ENCODE results near the gene MYO5A.

GRCh38 chr15:52427804-52428203, 100.9 kb downstream of the MYO5A start:
- TF ChIP-seq, protein P1, sequence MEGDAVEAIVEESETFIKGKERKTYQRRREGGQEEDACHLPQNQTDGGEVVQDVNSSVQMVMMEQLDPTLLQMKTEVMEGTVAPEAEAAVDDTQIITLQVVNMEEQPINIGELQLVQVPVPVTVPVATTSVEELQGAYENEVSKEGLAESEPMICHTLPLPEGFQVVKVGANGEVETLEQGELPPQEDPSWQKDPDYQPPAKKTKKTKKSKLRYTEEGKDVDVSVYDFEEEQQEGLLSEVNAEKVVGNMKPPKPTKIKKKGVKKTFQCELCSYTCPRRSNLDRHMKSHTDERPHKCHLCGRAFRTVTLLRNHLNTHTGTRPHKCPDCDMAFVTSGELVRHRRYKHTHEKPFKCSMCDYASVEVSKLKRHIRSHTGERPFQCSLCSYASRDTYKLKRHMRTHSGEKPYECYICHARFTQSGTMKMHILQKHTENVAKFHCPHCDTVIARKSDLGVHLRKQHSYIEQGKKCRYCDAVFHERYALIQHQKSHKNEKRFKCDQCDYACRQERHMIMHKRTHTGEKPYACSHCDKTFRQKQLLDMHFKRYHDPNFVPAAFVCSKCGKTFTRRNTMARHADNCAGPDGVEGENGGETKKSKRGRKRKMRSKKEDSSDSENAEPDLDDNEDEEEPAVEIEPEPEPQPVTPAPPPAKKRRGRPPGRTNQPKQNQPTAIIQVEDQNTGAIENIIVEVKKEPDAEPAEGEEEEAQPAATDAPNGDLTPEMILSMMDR (IDR thresholded peaks at IDR 0.05) = no peak
- no peak for TF ChIP-seq POLR2A (IDR thresholded peaks at IDR 0.05)
